Measurements from ENCODE around the gene MEST. TPM values are rescaled to one million over a fixed set of nuclear protein-coding genes. Genes with fewer than 3 reads are reported as not detected.

Gene MEST
- total and polyA plus RNA-seq, 7 donors = 6.0 to 21.6 (median 9.6) TPM

GRCh38 chr7:130473289-130473688 lies 18.6 kb upstream of the MEST start:
- H3K36me3 ChIP-seq = no peaks in the 10 kb centered on the region
- no peak overlapping the region for H3K4me3 ChIP-seq
- H3K27me3 ChIP-seq = no peaks in the 10 kb centered on the region
- no peak overlapping the region for H3K27ac ChIP-seq
- TF ChIP-seq POLR2AphosphoS5 (IDR thresholded peaks at IDR 0.05) (no peak), EP300 (IDR thresholded peaks at IDR 0.05) (no peak), POLR2A (IDR thresholded peaks at IDR 0.05) (no peak)
- TF ChIP-seq, protein P1, sequence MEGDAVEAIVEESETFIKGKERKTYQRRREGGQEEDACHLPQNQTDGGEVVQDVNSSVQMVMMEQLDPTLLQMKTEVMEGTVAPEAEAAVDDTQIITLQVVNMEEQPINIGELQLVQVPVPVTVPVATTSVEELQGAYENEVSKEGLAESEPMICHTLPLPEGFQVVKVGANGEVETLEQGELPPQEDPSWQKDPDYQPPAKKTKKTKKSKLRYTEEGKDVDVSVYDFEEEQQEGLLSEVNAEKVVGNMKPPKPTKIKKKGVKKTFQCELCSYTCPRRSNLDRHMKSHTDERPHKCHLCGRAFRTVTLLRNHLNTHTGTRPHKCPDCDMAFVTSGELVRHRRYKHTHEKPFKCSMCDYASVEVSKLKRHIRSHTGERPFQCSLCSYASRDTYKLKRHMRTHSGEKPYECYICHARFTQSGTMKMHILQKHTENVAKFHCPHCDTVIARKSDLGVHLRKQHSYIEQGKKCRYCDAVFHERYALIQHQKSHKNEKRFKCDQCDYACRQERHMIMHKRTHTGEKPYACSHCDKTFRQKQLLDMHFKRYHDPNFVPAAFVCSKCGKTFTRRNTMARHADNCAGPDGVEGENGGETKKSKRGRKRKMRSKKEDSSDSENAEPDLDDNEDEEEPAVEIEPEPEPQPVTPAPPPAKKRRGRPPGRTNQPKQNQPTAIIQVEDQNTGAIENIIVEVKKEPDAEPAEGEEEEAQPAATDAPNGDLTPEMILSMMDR (IDR thresholded peaks at IDR 0.05) = no peak
- H3K4me1 ChIP-seq = no peaks in the 10 kb centered on the region
- intact Hi-C loops (cut with DNase I) = no loop called here
- no peak for DNase-seq
- peaks cover 0 to 5% (median 0%) of the 10 kb centered on the region in 4 donors for H3K9me3 ChIP-seq

DNA sequence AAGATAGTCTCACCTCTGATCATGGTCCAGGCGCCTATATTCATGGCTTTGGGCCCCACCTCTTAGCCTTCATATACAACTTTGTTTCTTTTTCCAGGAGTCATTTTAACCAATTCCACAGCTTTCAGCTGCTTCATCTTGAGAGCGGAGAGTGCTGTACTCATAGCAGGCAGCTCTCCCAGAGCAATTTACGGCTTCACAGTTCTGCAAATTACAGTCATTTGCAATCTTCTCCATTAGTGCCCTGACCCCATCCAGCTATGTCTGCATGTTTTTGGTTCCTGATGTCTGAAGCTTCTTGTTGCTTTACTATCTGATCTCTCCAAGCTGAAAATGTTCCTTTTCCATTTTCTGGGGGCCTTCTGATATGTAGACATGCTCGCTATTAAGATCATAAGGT lies 18.0 kb upstream of the MEST start:
- no peaks in the 10 kb centered on the region for H3K27me3 ChIP-seq
- intact Hi-C loops (cut with DNase I) = no loop called here
- WGBS, 2 donors = 74 to 91% methylated on average over 4 of the region's 4 CpGs
- no peaks in the 10 kb centered on the region for H3K4me1 ChIP-seq
- TF ChIP-seq, protein P1 (IDR thresholded peaks at IDR 0.05) = no peak
- TF ChIP-seq POLR2AphosphoS5 (IDR thresholded peaks at IDR 0.05) = no peak
- no peak for TF ChIP-seq EP300 (IDR thresholded peaks at IDR 0.05)
- no peak for TF ChIP-seq POLR2A (IDR thresholded peaks at IDR 0.05)
- DNase-seq = no peak
- no peak overlapping the region for H3K27ac ChIP-seq
- no peak overlapping the region for H3K4me3 ChIP-seq
- H3K9me3 ChIP-seq = peaks cover 0 to 5% (median 0%) of the 10 kb centered on the region in 4 donors
- H3K36me3 ChIP-seq = no peaks in the 10 kb centered on the region

DNA sequence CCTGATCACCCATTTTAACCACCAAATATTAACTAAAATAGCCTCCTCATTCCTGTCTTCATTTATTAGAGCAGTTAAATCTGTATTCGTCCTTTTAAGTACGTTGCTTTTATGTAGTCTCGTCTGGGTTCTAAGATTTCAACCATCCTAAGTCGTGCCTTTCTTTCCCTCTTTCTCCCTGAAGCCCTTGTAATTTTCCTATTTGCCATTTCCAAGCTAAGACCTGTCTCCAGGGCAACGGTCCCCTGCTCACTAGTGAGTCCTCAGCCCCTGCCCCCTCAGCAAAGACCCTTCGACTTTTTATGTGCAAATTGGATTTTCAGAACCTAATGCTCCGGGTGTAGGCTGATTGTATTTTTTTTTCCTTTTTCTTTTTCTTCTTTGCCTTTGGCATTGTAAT lies 16.1 kb upstream of the MEST start:
- WGBS, 2 donors = 84 to 86% methylated on average over 7 of the region's 7 CpGs

GRCh38 chr7:130476297-130477150 lies 15.4 kb upstream of the MEST start:
- no peak for DNase-seq
- intact Hi-C loops (cut with DNase I) = no loop called here
- Histone ChIP-seq H3K27ac (no peak overlapping the region), H3K27me3 (no peaks in the 10 kb centered on the region), H3K36me3 (no peaks in the 10 kb centered on the region), H3K4me1 (no peaks in the 10 kb centered on the region), H3K4me3 (no peak overlapping the region), H3K9me3 (peaks cover 0 to 5% (median 0%) of the 10 kb centered on the region in 4 donors)
- TF ChIP-seq POLR2A (IDR thresholded peaks at IDR 0.05) (no peak), EP300 (IDR thresholded peaks at IDR 0.05) (no peak), POLR2AphosphoS5 (IDR thresholded peaks at IDR 0.05) (no peak)
- TF ChIP-seq, protein P1 (IDR thresholded peaks at IDR 0.05) = no peak
- WGBS, 2 donors = 61 to 78% methylated on average over 9 of the region's 9 CpGs

More for the DNA sequence above, 16.1 kb upstream of the MEST start:
- H3K4me1 ChIP-seq = no peaks in the 10 kb centered on the region
- intact Hi-C loops (cut with DNase I) = no loop called here
- no peak overlapping the region for H3K27ac ChIP-seq
- DNase-seq = no peak
- no peaks in the 10 kb centered on the region for H3K27me3 ChIP-seq
- H3K4me3 ChIP-seq = no peak overlapping the region
- H3K9me3 ChIP-seq = peaks cover 0 to 5% (median 0%) of the 10 kb centered on the region in 4 donors
- TF ChIP-seq POLR2AphosphoS5 (IDR thresholded peaks at IDR 0.05) (no peak), POLR2A (IDR thresholded peaks at IDR 0.05) (no peak), EP300 (IDR thresholded peaks at IDR 0.05) (no peak)
- TF ChIP-seq, protein P1 (IDR thresholded peaks at IDR 0.05) = no peak
- H3K36me3 ChIP-seq = no peaks in the 10 kb centered on the region

Measured in sigmoid colon (tissue), 7 donors.